ENCODE data around the gene SPATA17.

DNA sequence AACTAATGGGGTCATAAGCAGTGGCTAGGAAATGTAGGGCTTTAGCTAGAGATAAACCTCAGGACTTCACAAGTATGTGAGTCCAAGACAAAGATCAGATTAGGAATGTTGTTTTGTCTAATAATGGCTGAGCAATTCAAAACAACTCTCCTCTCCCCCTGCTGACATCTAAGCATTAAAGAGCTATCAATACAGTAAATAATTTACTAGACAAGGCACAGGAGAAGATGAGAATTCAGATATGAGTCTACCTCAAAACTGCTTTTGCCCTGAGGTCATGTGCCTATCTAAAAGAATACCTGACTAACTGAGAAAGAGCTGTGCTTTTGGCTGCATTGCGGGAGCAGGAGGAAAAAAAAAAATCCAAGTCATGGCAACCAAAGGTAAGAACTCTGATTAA, 86.8 kb downstream of the SPATA17 start:
- TF ChIP-seq, protein P1, sequence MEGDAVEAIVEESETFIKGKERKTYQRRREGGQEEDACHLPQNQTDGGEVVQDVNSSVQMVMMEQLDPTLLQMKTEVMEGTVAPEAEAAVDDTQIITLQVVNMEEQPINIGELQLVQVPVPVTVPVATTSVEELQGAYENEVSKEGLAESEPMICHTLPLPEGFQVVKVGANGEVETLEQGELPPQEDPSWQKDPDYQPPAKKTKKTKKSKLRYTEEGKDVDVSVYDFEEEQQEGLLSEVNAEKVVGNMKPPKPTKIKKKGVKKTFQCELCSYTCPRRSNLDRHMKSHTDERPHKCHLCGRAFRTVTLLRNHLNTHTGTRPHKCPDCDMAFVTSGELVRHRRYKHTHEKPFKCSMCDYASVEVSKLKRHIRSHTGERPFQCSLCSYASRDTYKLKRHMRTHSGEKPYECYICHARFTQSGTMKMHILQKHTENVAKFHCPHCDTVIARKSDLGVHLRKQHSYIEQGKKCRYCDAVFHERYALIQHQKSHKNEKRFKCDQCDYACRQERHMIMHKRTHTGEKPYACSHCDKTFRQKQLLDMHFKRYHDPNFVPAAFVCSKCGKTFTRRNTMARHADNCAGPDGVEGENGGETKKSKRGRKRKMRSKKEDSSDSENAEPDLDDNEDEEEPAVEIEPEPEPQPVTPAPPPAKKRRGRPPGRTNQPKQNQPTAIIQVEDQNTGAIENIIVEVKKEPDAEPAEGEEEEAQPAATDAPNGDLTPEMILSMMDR (optimal IDR thresholded peaks at IDR 0.05 in 1 of 3, IDR thresholded peaks at IDR 0.05 in 1 of 3, conservative IDR thresholded peaks at IDR 0.05 in 1 of 3; ENCODE audit: extremely low read depth in 1 of 3, insufficient read depth in 2 of 3, low read length in 3 of 3): no peak
- no peak for TF ChIP-seq EZH2 (IDR thresholded peaks at IDR 0.05; ENCODE audit: low read length)
